HCT116 (cell line): ENCODE measurements around the gene PLEKHA6. TPM values are rescaled to one million over a fixed set of nuclear protein-coding genes. Genes with fewer than 3 reads are reported as not detected.

Experiments used
- ATAC-seq: fragments of 200-7000 bp; cut with Tn5 transposase; 2 replicates; pipeline ENCODE4 v1.9.1; 2020; ENCODE audit warnings: mild to moderate bottlenecking, moderate library complexity
- BruUV-seq: library from RNA; stranded (reverse); fragments of 400-500 nt; replicated peaks from 2 replicates; lab custom pipeline; 2021; lab: Mats Ljungman, UMichigan
- CTCF ChIA-PET: fragments of 300-600 bp; sonication (Branson Sonifier 250); formaldehyde crosslinking; loops from one replicate; lab custom pipeline; 2021; ENCODE audit warnings: antibody characterized with exemption; lab: Charles Lee
- POLR2A ChIA-PET: fragments of 300-600, 350-600 bp; sonication (Branson Sonifier 250); formaldehyde crosslinking; loops from one replicate; lab custom pipeline; 2021; ENCODE audit warnings: antibody characterized with exemption; lab: Charles Lee
- RAD21 ChIA-PET, 2 experiments: fragments of 300-600 bp; sonication (Branson Sonifier 250); formaldehyde crosslinking; loops; one replicate each; lab custom pipeline; 2023; ENCODE audit warnings: low total read pairs in 2 of 2; ENCODE audit not compliant: uncharacterized antibody in 2 of 2, unreplicated experiment in 2 of 2, low non-redundant PET in 1 of 2; lab: Charles Lee
- DNase-seq: peaks from one replicate; pipeline ENCODE4 v3.0.0-alpha.2; 2010; ENCODE audit warnings: low read depth, low spot score
- H2AFZ ChIP-seq: fragments of 200-600 bp; shearing (Covaris generic), sonication (generic); 2 replicates; pipeline ENCODE4 v1.6.1; 2017; ENCODE audit warnings: low read depth, mixed run types, mixed read lengths, antibody characterized with exemption, low read length; ENCODE audit not compliant: poor library complexity, severe bottlenecking
- H3K27ac ChIP-seq: 2 replicates; pipeline ENCODE4 v1.5.1; 2012; ENCODE audit warnings: low read depth, low read length
- H3K27me3 ChIP-seq: fragments of 200-600 bp; sonication (generic); 2 replicates; pipeline ENCODE4 v1.6.1; 2016; ENCODE audit warnings: mixed run types, low read length, mixed read lengths; ENCODE audit not compliant: insufficient read depth
- H3K36me3 ChIP-seq, 2 experiments: fragments of 200-500 bp in 1 of 2; fragments of 200-600 bp in 1 of 2; sonication (Bioruptor generic) in 1 of 2; sonication (generic) in 1 of 2; 2 replicates each; pipeline versions ENCODE4 v1.5.1 to v1.6.1; 2014 to 2016; ENCODE audit warnings: low read length in 2 of 2, inconsistent platforms in 1 of 2, mixed read lengths in 1 of 2, mixed run types in 1 of 2; ENCODE audit not compliant: insufficient read depth in 2 of 2, control insufficient read depth in 1 of 2
- H3K4me1 ChIP-seq, 2 experiments: fragments of 200-600 bp in 1 of 2; sonication (generic) in 1 of 2; 2 replicates each; pipeline versions ENCODE4 v1.5.1 to v1.6.1; 2012 to 2017; ENCODE audit warnings: low read length in 2 of 2, inconsistent platforms in 1 of 2, mild to moderate bottlenecking in 1 of 2, mixed read lengths in 1 of 2, mixed run types in 1 of 2, moderate library complexity in 1 of 2; ENCODE audit not compliant: insufficient read depth in 2 of 2, control insufficient read depth in 1 of 2
- H3K4me2 ChIP-seq: fragments of 200-600 bp; sonication (generic); 2 replicates; pipeline ENCODE4 v1.6.1; 2017; ENCODE audit warnings: mixed run types, low read length, mixed read lengths
- H3K4me3 ChIP-seq, 2 experiments: fragments of 200-600 bp in 1 of 2; sonication (generic) in 1 of 2; replicated peaks in 1 of 2; 2 replicates each; pipeline ENCODE4 v1.5.1; 2011 to 2016; ENCODE audit warnings: low read length in 2 of 2, control low read depth in 1 of 2, low read depth in 1 of 2, mild to moderate bottlenecking in 1 of 2, mixed read lengths in 1 of 2, mixed run types in 1 of 2
- H3K79me2 ChIP-seq: fragments of 200-600 bp; sonication (generic); 2 replicates; pipeline ENCODE4 v1.6.1; 2017; ENCODE audit warnings: mild to moderate bottlenecking, mixed run types, low read length, moderate library complexity, mixed read lengths; ENCODE audit not compliant: insufficient read depth
- H3K9ac ChIP-seq: fragments of 200-600 bp; sonication (generic); 2 replicates; pipeline ENCODE4 v1.6.1; 2016; ENCODE audit warnings: low read length, mixed read lengths
- H3K9me2 ChIP-seq: fragments of 200-600 bp; sonication (generic), shearing (Covaris generic); 2 replicates; pipeline ENCODE4 v1.6.1; 2017; ENCODE audit warnings: mixed run types, mild to moderate bottlenecking, moderate library complexity; ENCODE audit not compliant: insufficient read depth
- H3K9me3 ChIP-seq, 2 experiments: fragments of 200-500 bp in 1 of 2; fragments of 200-600 bp in 1 of 2; sonication (Bioruptor generic) in 1 of 2; sonication (generic) in 1 of 2; 2 replicates each; pipeline ENCODE4 v1.6.1; 2014 to 2017; ENCODE audit warnings: low read length in 2 of 2, mixed read lengths in 2 of 2, inconsistent platforms in 1 of 2, low read depth in 1 of 2, mild to moderate bottlenecking in 1 of 2, mixed run types in 1 of 2, moderate library complexity in 1 of 2; ENCODE audit not compliant: control insufficient read depth in 1 of 2, insufficient read depth in 1 of 2
- H4K20me1 ChIP-seq: fragments of 200-600 bp; sonication (generic), shearing (Covaris generic); 2 replicates; pipeline ENCODE4 v1.6.1; 2017; ENCODE audit warnings: mixed run types, mild to moderate bottlenecking, moderate library complexity; ENCODE audit not compliant: insufficient read depth
- CEBPB ChIP-seq: IDR thresholded peaks from 2 replicates; pipeline ENCODE4 v1.6.1; 2012; ENCODE audit warnings: low read depth
- EGR1 ChIP-seq: IDR thresholded peaks from 2 replicates; pipeline ENCODE4 v1.6.1; 2012; ENCODE audit warnings: low read depth
- ELF1 ChIP-seq: IDR thresholded peaks from 2 replicates; pipeline ENCODE4 v1.6.1; 2012; ENCODE audit warnings: low read depth, borderline replicate concordance
- FOSL1 ChIP-seq: IDR thresholded peaks from 2 replicates; pipeline ENCODE4 v1.6.1; 2012; ENCODE audit warnings: low read depth
- JUND ChIP-seq: IDR thresholded peaks from 2 replicates; pipeline ENCODE4 v1.6.1; 2012
- POLR2AphosphoS5 ChIP-seq: IDR thresholded peaks from 2 replicates; pipeline ENCODE4 v1.6.1; 2011; ENCODE audit warnings: mild to moderate bottlenecking, low read depth, low read length, moderate library complexity
- REST ChIP-seq: IDR thresholded peaks from 2 replicates; pipeline ENCODE4 v1.6.1; 2012; ENCODE audit warnings: low read depth
- SP1 ChIP-seq: IDR thresholded peaks from 2 replicates; pipeline ENCODE4 v1.6.1; 2012; ENCODE audit warnings: low read depth
- SRF ChIP-seq: IDR thresholded peaks from 2 replicates; pipeline ENCODE4 v1.6.1; 2012; ENCODE audit warnings: low read depth
- TCF7L2 ChIP-seq: IDR thresholded peaks from 2 replicates; pipeline ENCODE4 v1.7.0; 2011; ENCODE audit warnings: borderline replicate concordance, inconsistent platforms; ENCODE audit not compliant: insufficient read depth, insufficient read length; ENCODE audit errors: extremely low read depth
- intact Hi-C: fragments of 100-400 bp; cut with micrococcal nuclease; formaldehyde crosslinking; loops from 2 replicates; pipeline ENCODE4 v1.10.0; 2022
- total RNA-seq: library from RNA; stranded (reverse); gene quantifications from one replicate; pipeline ENCODE4 v1.2.1, GENCODE V29; 2021; ENCODE audit not compliant: unreplicated experiment
- TF ChIP-seq, protein P1 (sequence below), 3 experiments: fragments of 200-600 bp in 1 of 3; sonication (generic) in 1 of 3; IDR thresholded peaks in 2 of 3; conservative IDR thresholded peaks in 1 of 3; 2 replicates each; pipeline ENCODE4 v1.5.1; 2012 to 2017; ENCODE audit warnings: low read depth in 2 of 3, low read length in 2 of 3, antibody characterized with exemption in 1 of 3, borderline replicate concordance in 1 of 3, control low read depth in 1 of 3, mild to moderate bottlenecking in 1 of 3, mixed read lengths in 1 of 3, mixed run types in 1 of 3, moderate library complexity in 1 of 3; ENCODE audit not compliant: insufficient read depth in 1 of 3
- TF ChIP-seq, protein P2 (sequence below): IDR thresholded peaks from 2 replicates; pipeline ENCODE4 v1.6.1; 2011; ENCODE audit warnings: mild to moderate bottlenecking, low read length, moderate library complexity; ENCODE audit not compliant: insufficient replicate concordance; ENCODE audit errors: extremely low read depth
- TF ChIP-seq, protein P3 (sequence below): IDR thresholded peaks from 2 replicates; pipeline ENCODE4 v1.6.1; 2012

The PLEKHA6 gene
- total RNA-seq, 1 experiment from 2014 or later: 13.1 TPM

DNA sequence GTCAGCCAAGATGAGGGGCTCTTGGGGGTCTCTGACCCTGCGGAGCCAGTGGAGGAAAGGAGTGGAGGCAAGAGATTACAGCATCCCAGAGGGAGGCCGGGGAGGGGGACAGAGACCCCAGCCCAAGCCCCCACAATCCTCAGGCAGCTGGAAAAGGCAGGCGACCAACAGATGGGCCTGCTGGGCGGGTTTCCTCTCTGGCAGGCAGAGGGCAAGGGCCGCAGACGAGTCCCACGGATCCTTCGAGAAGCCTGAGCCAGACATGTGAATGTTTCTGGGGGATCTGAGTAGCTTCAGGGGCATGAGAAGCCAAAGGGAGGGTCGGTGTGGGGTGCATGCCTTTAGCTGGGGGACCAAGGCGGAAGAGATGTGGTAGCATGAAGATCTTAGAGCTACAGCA is 2.1 kb upstream of the PLEKHA6 start (continued):
- TF ChIP-seq, protein P1, sequence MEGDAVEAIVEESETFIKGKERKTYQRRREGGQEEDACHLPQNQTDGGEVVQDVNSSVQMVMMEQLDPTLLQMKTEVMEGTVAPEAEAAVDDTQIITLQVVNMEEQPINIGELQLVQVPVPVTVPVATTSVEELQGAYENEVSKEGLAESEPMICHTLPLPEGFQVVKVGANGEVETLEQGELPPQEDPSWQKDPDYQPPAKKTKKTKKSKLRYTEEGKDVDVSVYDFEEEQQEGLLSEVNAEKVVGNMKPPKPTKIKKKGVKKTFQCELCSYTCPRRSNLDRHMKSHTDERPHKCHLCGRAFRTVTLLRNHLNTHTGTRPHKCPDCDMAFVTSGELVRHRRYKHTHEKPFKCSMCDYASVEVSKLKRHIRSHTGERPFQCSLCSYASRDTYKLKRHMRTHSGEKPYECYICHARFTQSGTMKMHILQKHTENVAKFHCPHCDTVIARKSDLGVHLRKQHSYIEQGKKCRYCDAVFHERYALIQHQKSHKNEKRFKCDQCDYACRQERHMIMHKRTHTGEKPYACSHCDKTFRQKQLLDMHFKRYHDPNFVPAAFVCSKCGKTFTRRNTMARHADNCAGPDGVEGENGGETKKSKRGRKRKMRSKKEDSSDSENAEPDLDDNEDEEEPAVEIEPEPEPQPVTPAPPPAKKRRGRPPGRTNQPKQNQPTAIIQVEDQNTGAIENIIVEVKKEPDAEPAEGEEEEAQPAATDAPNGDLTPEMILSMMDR (IDR thresholded peaks at IDR 0.05 in 2 of 3, conservative IDR thresholded peaks at IDR 0.05 in 1 of 3; ENCODE audit: borderline replicate concordance in 1 of 3, insufficient read depth in 1 of 3, low read depth in 2 of 3, low read length in 2 of 3): no peak
- TF ChIP-seq, all 23 proteins: peak for 0

DNA sequence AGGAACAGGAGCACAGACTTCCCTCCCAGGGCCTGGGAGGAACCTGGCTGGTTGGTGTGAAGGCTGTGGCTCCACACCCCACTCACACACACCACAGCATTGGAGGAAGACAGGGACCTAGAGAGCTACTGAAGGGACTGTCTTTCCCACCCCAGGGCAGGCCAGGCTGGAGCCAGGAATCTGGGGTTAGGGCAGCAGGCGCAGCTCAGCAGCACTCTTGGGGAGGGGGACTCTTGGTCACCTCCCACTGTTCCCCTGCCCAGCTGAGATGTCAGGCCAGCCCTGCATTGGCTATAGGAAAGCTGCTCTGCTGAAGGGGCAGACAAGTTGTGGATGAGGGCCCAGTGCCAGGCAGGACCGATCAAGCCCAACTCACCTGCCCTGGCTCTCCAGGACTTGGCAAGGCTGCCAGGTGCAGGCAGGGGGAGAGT is 1.6 kb upstream of the PLEKHA6 start:
- ChIA-PET POLR2A (interaction anchor here (2.1 kb wide), 1 partner anchor 16 kb away, joined by 5 read pairs; no protein-coding TSS in a partner anchor), CTCF (interaction anchor here (3.1 to 6.8 kb wide), 3 partner anchors 37 to 199 kb away, joined by 13 to 51 read pairs (median 42); no protein-coding TSS in a partner anchor), RAD21 (interaction anchor here (1.1 to 2.6 kb wide), 4 partner anchors 103 to 199 kb away, joined by 3 to 11 read pairs (median 4); partner anchors contain the start of gene GOLT1A (in 1 of the 2))
- Histone ChIP-seq H3K27ac (no peak overlapping the region), H2AFZ (no peak overlapping the region), H3K9me2 (no peaks in the 10 kb centered on the region), H3K79me2 (no peaks in the 10 kb centered on the region), H3K36me3 (no peaks in the 10 kb centered on the region), H3K4me3 (no peak overlapping the region), H3K9me3 (no peaks in the 10 kb centered on the region), H3K9ac (no peak overlapping the region), H3K4me2 (no peak overlapping the region), H3K4me1 (peaks cover 6 to 20% of the 10 kb centered on the region in 2 experiments; a peak in 3 of 4 replicates), H4K20me1 (no peaks in the 10 kb centered on the region), H3K27me3 (no peaks in the 10 kb centered on the region)
- no TSS peak for BruUV-seq
- intact Hi-C loops: no loop called here
- ATAC-seq (no peak), DNase-seq (no peak)
- TF ChIP-seq CEBPB: no peak
- TF ChIP-seq JUND: no peak
- TF ChIP-seq EGR1: no peak
- TF ChIP-seq POLR2AphosphoS5: no peak
- TF ChIP-seq SRF: no peak
- TF ChIP-seq, protein P1 (IDR thresholded peaks at IDR 0.05 in 2 of 3, conservative IDR thresholded peaks at IDR 0.05 in 1 of 3; ENCODE audit: borderline replicate concordance in 1 of 3, insufficient read depth in 1 of 3, low read depth in 2 of 3, low read length in 2 of 3): no peak
- TF ChIP-seq REST: no peak
- TF ChIP-seq, protein P2, sequence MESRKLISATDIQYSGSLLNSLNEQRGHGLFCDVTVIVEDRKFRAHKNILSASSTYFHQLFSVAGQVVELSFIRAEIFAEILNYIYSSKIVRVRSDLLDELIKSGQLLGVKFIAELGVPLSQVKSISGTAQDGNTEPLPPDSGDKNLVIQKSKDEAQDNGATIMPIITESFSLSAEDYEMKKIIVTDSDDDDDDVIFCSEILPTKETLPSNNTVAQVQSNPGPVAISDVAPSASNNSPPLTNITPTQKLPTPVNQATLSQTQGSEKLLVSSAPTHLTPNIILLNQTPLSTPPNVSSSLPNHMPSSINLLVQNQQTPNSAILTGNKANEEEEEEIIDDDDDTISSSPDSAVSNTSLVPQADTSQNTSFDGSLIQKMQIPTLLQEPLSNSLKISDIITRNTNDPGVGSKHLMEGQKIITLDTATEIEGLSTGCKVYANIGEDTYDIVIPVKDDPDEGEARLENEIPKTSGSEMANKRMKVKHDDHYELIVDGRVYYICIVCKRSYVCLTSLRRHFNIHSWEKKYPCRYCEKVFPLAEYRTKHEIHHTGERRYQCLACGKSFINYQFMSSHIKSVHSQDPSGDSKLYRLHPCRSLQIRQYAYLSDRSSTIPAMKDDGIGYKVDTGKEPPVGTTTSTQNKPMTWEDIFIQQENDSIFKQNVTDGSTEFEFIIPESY: no peak
- no peak for TF ChIP-seq FOSL1
- TF ChIP-seq TCF7L2: no peak
- TF ChIP-seq, protein P3, sequence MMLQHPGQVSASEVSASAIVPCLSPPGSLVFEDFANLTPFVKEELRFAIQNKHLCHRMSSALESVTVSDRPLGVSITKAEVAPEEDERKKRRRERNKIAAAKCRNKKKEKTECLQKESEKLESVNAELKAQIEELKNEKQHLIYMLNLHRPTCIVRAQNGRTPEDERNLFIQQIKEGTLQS: no peak
- no peak for TF ChIP-seq SP1
- no peak for TF ChIP-seq ELF1
